NCI-H2196 treated with DMSO at 0.1 percent for 48 hours (cell line): ENCODE results near the gene AURKA.
"Not testable (repeated sequence)": the region's sequence is repeated elsewhere in the genome, so short reads cannot be mapped to it uniquely, and the experiment has no call there.

Experiments
- DNase-seq: peaks from one replicate; lab custom pipeline; 2025; ENCODE audit not compliant: unreplicated experiment; lab: John Stamatoyannopoulos, UW

AURKA gene

GRCh38 chr20:56360133-56360907 is 31.7 kb downstream of the AURKA start:
- no peak for DNase-seq

- DNase-seq = peak; percentile 47
Observed at GRCh38 chr20:56359212-56360132, 32.5 kb downstream of the AURKA start.

- DNase-seq = peak; percentile 72
Observed at GRCh38 chr20:56358600-56359211, 33.3 kb downstream of the AURKA start, which contains the start of gene FAM210B. TSS of gene FAM210B (plus strand) at chr20:56358974. CDS start at chr20:56359006, 32 bp downstream.

- DNase-seq = no peak
Observed at GRCh38 chr20:56358070-56358469, 33.9 kb downstream of the AURKA start.

GRCh38 chr20:56353356-56353755 is 38.7 kb downstream of the AURKA start:
- DNase-seq = no peak

GRCh38 chr20:56352345-56353055 is 39.5 kb downstream of the AURKA start:
- no peak for DNase-seq

GRCh38 chr20:56350842-56351241 is 41.2 kb downstream of the AURKA start:
- no peak for DNase-seq

- DNase-seq = no peak
Observed at GRCh38 chr20:56348746-56349145, 43.3 kb downstream of the AURKA start.

GRCh38 chr20:56348305-56348693 is 43.7 kb downstream of the AURKA start:
- no peak for DNase-seq

GRCh38 chr20:56347628-56348304 is 44.2 kb downstream of the AURKA start:
- no peak for DNase-seq

GRCh38 chr20:56345911-56346310 is 46.1 kb downstream of the AURKA start:
- no peak for DNase-seq

- DNase-seq = no peak
Observed at GRCh38 chr20:56343861-56344381, 48.1 kb downstream of the AURKA start.

GRCh38 chr20:56342783-56343182 is 49.2 kb downstream of the AURKA start:
- no peak for DNase-seq

GRCh38 chr20:56336709-56337108 is 55.3 kb downstream of the AURKA start:
- DNase-seq = not testable (repeated sequence)

- DNase-seq = no peak
Observed at GRCh38 chr20:56328861-56329260, 63.2 kb downstream of the AURKA start.

GRCh38 chr20:56324806-56325205 is 67.2 kb downstream of the AURKA start:
- no peak for DNase-seq

- DNase-seq = no peak
Observed at GRCh38 chr20:56323656-56324055, 68.4 kb downstream of the AURKA start.

GRCh38 chr20:56323206-56323605 is 68.8 kb downstream of the AURKA start:
- DNase-seq = no peak

GRCh38 chr20:56322681-56323080 is 69.3 kb downstream of the AURKA start:
- no peak for DNase-seq
